EL (cell line): Measurements from ENCODE around the gene KCNK13.
"Not testable (repeated sequence)": the region's sequence is repeated elsewhere in the genome, so short reads cannot be mapped to it uniquely, and the experiment has no call there.

Experiments used
- DNase-seq: peaks from one replicate; pipeline ENCODE4 v3.0.0-alpha.2; 2016

KCNK13 gene

GRCh38 chr14:90200546-90200945 lies 138.8 kb downstream of the KCNK13 start:
- DNase-seq = not testable (repeated sequence)

DNA sequence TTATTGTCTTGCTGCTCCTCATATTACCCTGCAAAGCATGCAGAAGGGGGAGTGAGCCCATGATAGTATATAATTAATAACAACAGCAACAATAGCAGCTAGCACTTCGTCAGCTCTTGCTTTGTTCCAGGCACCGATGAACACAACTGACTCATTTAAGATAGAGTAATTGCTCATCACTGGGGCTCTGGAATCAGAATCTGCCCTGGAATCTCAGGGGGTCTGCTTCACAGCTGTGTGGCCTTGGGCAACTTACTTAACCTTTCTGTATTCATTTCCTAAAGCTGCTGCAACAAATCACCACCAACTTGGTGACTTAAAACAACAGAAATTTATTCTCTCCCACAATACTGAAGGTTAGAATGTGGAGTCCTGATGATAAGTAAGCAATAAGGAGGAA lies 139.6 kb downstream of the KCNK13 start:
- no peak for DNase-seq

DNA sequence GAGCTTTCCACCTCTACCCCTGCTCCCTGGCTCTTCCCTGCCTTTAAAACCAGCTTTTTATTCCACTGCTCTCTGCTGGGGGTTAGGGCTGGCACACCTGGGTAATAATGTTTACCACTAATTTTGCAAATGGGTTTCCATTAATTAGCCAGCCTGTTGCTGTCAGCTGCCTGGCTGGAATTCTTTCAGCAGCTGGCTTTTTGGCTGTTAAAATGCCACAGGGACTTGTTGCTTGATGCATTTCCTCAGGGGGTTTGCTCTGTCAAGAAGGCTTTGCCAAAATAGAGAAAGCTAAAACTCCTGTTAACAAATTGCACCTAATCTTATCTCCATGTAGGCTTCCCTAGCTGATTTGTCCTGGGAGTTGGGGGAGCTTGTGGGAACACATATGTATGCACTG lies 142.7 kb downstream of the KCNK13 start:
- DNase-seq = no peak

DNA sequence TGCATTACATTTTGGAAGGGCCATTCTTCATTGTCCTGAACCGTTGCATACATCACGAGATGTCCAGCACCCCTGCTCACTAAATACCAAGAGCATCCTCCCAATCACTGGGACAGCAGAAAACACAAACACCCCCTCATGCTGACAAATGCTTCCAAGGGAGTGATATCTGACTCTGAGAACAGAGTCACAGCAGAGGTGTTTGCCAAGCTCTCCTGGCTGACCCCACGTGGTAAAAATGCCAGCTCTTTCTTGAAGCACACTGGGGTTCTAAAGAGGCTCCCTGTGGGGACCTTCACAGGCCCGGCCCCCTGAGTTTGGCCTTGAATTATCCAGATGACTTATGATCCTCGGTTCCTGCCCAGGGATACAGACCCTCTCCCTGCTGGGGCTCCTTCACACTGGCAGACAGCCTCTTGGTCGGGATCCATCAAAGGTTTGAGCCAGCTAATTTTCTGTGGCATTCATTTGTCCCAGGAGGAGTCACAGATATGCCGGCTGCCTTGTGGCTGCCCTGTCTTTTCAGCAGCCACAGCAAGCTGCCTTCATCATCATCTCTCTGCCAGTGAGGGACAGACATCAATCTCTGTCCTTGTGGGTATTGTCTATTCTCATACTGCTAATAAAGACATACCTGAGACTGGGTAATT lies 151.4 kb downstream of the KCNK13 start:
- no peak for DNase-seq

DNA sequence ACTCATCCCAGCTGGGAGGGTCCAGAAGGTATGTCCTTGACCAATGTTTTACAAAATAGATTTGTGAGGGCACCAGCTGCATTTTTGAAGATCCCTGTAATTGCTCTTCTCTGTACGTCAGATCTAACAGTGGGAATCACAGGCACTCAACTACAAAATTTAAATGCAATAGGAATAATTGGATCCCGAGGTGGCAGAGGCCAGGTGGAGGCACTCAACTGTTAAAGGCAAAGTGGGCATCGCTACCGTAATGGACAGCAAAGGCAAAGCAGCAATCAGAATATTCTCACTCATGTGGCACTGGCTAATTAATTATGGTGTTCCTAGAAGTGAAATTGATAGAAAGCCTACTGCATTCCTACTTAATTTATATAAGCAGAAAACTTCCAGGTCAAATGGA lies 166.7 kb downstream of the KCNK13 start:
- no peak for DNase-seq

DNA sequence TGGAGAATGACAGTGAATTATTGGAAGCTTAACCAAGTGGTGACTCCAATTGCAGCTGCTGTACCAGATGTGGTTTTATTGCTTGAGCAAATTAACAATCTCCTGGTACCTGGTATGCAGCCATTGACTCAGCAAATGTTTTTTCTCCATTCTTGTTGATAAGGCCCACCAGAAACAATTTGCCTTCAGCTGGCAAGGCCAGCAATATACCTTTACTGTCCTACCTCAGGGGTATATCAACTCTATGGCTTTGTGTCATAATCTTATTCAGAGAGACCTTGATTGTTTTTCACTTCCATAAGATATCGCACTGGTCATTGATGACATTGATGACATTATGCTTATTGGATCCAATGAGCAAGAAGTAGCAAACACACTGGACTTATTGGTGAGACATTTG lies 168.1 kb downstream of the KCNK13 start:
- not testable (repeated sequence) for DNase-seq
